GM18520 (cell line): ENCODE data around the gene SERGEF.

Source experiments
- ATAC-seq: cut with Tn5 transposase; IDR thresholded peaks from one replicate; pipeline ENCODE4 v1.9.1; 2021; ENCODE audit not compliant: unreplicated experiment

Gene SERGEF

GRCh38 chr11:17865765-17866428 lies 146.9 kb downstream of the SERGEF start:
- no peak for ATAC-seq

GRCh38 chr11:17864478-17864941 lies 148.3 kb downstream of the SERGEF start:
- no peak for ATAC-seq

GRCh38 chr11:17861036-17861755 lies 151.7 kb downstream of the SERGEF start:
- ATAC-seq = no peak

- no peak for ATAC-seq
Measured at GRCh38 chr11:17859552-17859951, 153.3 kb downstream of the SERGEF start.

- ATAC-seq = no peak
Measured at GRCh38 chr11:17855531-17856290, 157.1 kb downstream of the SERGEF start.

- ATAC-seq = no peak
Measured at GRCh38 chr11:17853280-17853679, 159.6 kb downstream of the SERGEF start.

GRCh38 chr11:17852246-17852645 lies 160.6 kb downstream of the SERGEF start:
- no peak for ATAC-seq

GRCh38 chr11:17851697-17852096 lies 161.2 kb downstream of the SERGEF start:
- ATAC-seq = no peak

- no peak for ATAC-seq
Measured at GRCh38 chr11:17850336-17850735, 162.5 kb downstream of the SERGEF start.

- no peak for ATAC-seq
Measured at GRCh38 chr11:17848715-17849114, 164.1 kb downstream of the SERGEF start.

- ATAC-seq = no peak
Measured at GRCh38 chr11:17846852-17847453, 165.9 kb downstream of the SERGEF start.

GRCh38 chr11:17845431-17845881 lies 167.4 kb downstream of the SERGEF start:
- no peak for ATAC-seq

GRCh38 chr11:17840101-17840548 lies 172.7 kb downstream of the SERGEF start:
- ATAC-seq = no peak

GRCh38 chr11:17839450-17839849 lies 173.4 kb downstream of the SERGEF start:
- ATAC-seq = no peak

- no peak for ATAC-seq
Measured at GRCh38 chr11:17838102-17838501, 174.7 kb downstream of the SERGEF start.

- no peak for ATAC-seq
Measured at GRCh38 chr11:17831883-17832282, 181.0 kb downstream of the SERGEF start.

GRCh38 chr11:17831228-17831627 lies 181.6 kb downstream of the SERGEF start:
- ATAC-seq = no peak

GRCh38 chr11:17828311-17828751 lies 184.5 kb downstream of the SERGEF start:
- ATAC-seq = no peak

- ATAC-seq = no peak
Measured at GRCh38 chr11:17827006-17827405, 185.8 kb downstream of the SERGEF start.

- ATAC-seq = no peak
Measured at GRCh38 chr11:17822401-17822781, 190.5 kb downstream of the SERGEF start.
